GM18498 (cell line): ENCODE data around the gene HNRNPLL.

Source experiments
- ATAC-seq: cut with Tn5 transposase; IDR thresholded peaks from one replicate; pipeline ENCODE4 v1.9.1; 2021; ENCODE audit warnings: mild to moderate bottlenecking, moderate library complexity; ENCODE audit not compliant: unreplicated experiment

Gene HNRNPLL

GRCh38 chr2:38598200-38598990 is 4.3 kb downstream of the HNRNPLL start:
- no peak for ATAC-seq

- ATAC-seq: no peak
Observed at GRCh38 chr2:38597115-38597514, 5.6 kb downstream of the HNRNPLL start.

- ATAC-seq: no peak
Observed at GRCh38 chr2:38596229-38596628, 6.5 kb downstream of the HNRNPLL start.

- no peak for ATAC-seq
Observed at GRCh38 chr2:38592951-38593350, 9.8 kb downstream of the HNRNPLL start.

- no peak for ATAC-seq
Observed at GRCh38 chr2:38591152-38591551, 11.6 kb downstream of the HNRNPLL start.

- ATAC-seq: no peak
Observed at GRCh38 chr2:38590053-38590452, 12.7 kb downstream of the HNRNPLL start.

GRCh38 chr2:38586931-38587330 is 15.8 kb downstream of the HNRNPLL start:
- ATAC-seq: no peak

GRCh38 chr2:38584881-38585280 is 17.8 kb downstream of the HNRNPLL start:
- ATAC-seq: no peak

- ATAC-seq: no peak
Observed at GRCh38 chr2:38583994-38584393, 18.7 kb downstream of the HNRNPLL start.

GRCh38 chr2:38583524-38583923 is 19.2 kb downstream of the HNRNPLL start:
- ATAC-seq: no peak

GRCh38 chr2:38581193-38582147 is 21.3 kb downstream of the HNRNPLL start:
- ATAC-seq: no peak

- no peak for ATAC-seq
Observed at GRCh38 chr2:38580115-38580636, 22.6 kb downstream of the HNRNPLL start.

GRCh38 chr2:38578832-38579231 is 23.9 kb downstream of the HNRNPLL start:
- ATAC-seq: no peak

GRCh38 chr2:38574278-38574677 is 28.4 kb downstream of the HNRNPLL start:
- no peak for ATAC-seq

GRCh38 chr2:38572167-38572566 is 30.6 kb downstream of the HNRNPLL start:
- no peak for ATAC-seq

- no peak for ATAC-seq
Observed at GRCh38 chr2:38571193-38571592, 31.5 kb downstream of the HNRNPLL start.

- ATAC-seq: no peak
Observed at GRCh38 chr2:38568724-38569436, 33.8 kb downstream of the HNRNPLL start.

- ATAC-seq: no peak
Observed at GRCh38 chr2:38565333-38565732, 37.4 kb downstream of the HNRNPLL start.

- ATAC-seq: no peak
Observed at GRCh38 chr2:38561691-38562090, 41.0 kb downstream of the HNRNPLL start.

GRCh38 chr2:38560092-38560491 is 42.6 kb downstream of the HNRNPLL start:
- ATAC-seq: no peak

- no peak for ATAC-seq
Observed at GRCh38 chr2:38557981-38558380, 44.7 kb downstream of the HNRNPLL start.
